Lung (tissue), 12 donors: ENCODE data around the gene DTL. TPM values are rescaled to one million over a fixed set of nuclear protein-coding genes. Genes with fewer than 3 reads are reported as not detected.
"Not testable (repeated sequence)": the region's sequence is repeated elsewhere in the genome, so short reads cannot be mapped to it uniquely, and the experiment has no call there.

Experiments
- ATAC-seq: fragments of 200-7000 bp; cut with Tn5 transposase; one replicate; pipeline ENCODE4 v1.9.1; 2020; ENCODE audit warnings: moderate number of reproducible peaks; ENCODE audit not compliant: insufficient read depth, low FRiP score
- DNase-seq, 3 donors: peaks; one replicate each; pipeline ENCODE4 v3.0.0-alpha.2; 2013 to 2017
- H3K27ac ChIP-seq, 2 donors: one replicate each; pipeline ENCODE4 v1.5.1; 2013; ENCODE audit warnings: mild to moderate bottlenecking in 2 of 2, moderate library complexity in 2 of 2, control low read depth in 1 of 2, inconsistent platforms in 1 of 2, low read depth in 1 of 2, low read length in 1 of 2
- H3K27me3 ChIP-seq, 3 donors: one replicate each; pipeline ENCODE4 v1.5.1; 2013; ENCODE audit warnings: low read length in 2 of 3; ENCODE audit not compliant: control insufficient read depth in 3 of 3, insufficient read depth in 3 of 3
- H3K36me3 ChIP-seq, 4 donors: one replicate each; pipeline ENCODE4 v1.5.1; 2013; ENCODE audit warnings: low read length in 4 of 4, mild to moderate bottlenecking in 1 of 4, moderate library complexity in 1 of 4; ENCODE audit not compliant: control insufficient read depth in 4 of 4, insufficient read depth in 4 of 4
- H3K4me1 ChIP-seq, 5 donors: one replicate each; pipeline ENCODE4 v1.5.1; 2013; ENCODE audit warnings: low read length in 5 of 5, mild to moderate bottlenecking in 2 of 5, moderate library complexity in 1 of 5; ENCODE audit not compliant: control insufficient read depth in 5 of 5, insufficient read depth in 5 of 5
- H3K4me3 ChIP-seq: one replicate; pipeline ENCODE4 v1.5.1; 2013; ENCODE audit warnings: mild to moderate bottlenecking, control low read depth, moderate library complexity
- H3K9ac ChIP-seq, 2 donors: one replicate each; pipeline ENCODE4 v1.5.1; 2013; ENCODE audit warnings: low read length in 2 of 2, control low read depth in 1 of 2; ENCODE audit not compliant: insufficient read depth in 1 of 2
- H3K9me3 ChIP-seq, 4 donors: one replicate each; pipeline ENCODE4 v1.5.1; 2013; ENCODE audit warnings: low read length in 3 of 4, mild to moderate bottlenecking in 1 of 4, moderate library complexity in 1 of 4; ENCODE audit not compliant: control insufficient read depth in 4 of 4, insufficient read depth in 3 of 4
- CTCF ChIP-seq: IDR thresholded peaks from 2 replicates; pipeline ENCODE4 v1.5.1; 2012; ENCODE audit warnings: mild to moderate bottlenecking; ENCODE audit errors: control extremely low read depth, extremely low read depth
- WGBS, 2 donors: extraction: QIAGEN DNeasy Blood & Tissue Kit; methylation state at CpG; one replicate each; pipeline ENCODE4 v1.1.7; 2013; 5-methylcytosine and 5-hydroxymethylcytosine counted together
- polyA plus RNA-seq, 2 donors: library from polyadenylated mRNA; stranded (reverse); fragments of 200-250 nt; gene quantifications; one replicate each; pipeline ENCODE4 v1.2.1, GENCODE V29; 2013
- total RNA-seq, 2 donors: library from RNA; depleted of rRNA in 1 of 2; stranded (reverse); fragments of >200 nt in 1 of 2; gene quantifications; one replicate each; pipeline ENCODE4 v1.2.1, GENCODE V29; 2014 to 2021
- donor health status: control.
- donor health status: control.
- donor health status: Bipolar disorder and iron deficiency.
- donor health status: healthy.
- donor health status: DM: yes; HTN: yes; CAD: no.

The DTL gene
- total and polyA plus RNA-seq, 4 donors, result 1.1 to 27.8 (median 3.4) TPM

GRCh38 chr1:212024469-212025149 lies 10.9 kb upstream of the DTL start:
- H3K36me3 ChIP-seq, result peaks cover 2 to 10% (median 6%) of the 10 kb centered on the region in 4 donors
- no peak for ATAC-seq
- 94 to 98% methylated on average over 3 of the region's 3 CpGs for WGBS, 2 donors
- no peak overlapping the region for H3K9ac ChIP-seq
- TF ChIP-seq CTCF, result no peak
- H3K4me3 ChIP-seq, result no peak overlapping the region
- no peaks in the 10 kb centered on the region for H3K27me3 ChIP-seq
- H3K4me1 ChIP-seq, result no peaks in the 10 kb centered on the region
- no peak for DNase-seq
- no peak overlapping the region for H3K27ac ChIP-seq
- H3K9me3 ChIP-seq, result no peaks in the 10 kb centered on the region

- DNase-seq, H3K4me3 ChIP-seq, H3K9me3 ChIP-seq, H3K4me1 ChIP-seq, H3K27me3 ChIP-seq, H3K27ac ChIP-seq, H3K9ac ChIP-seq: not testable (repeated sequence)
- WGBS, 2 donors, result 60 to 69% methylated on average over 10 of the region's 10 CpGs
- peak; percentile 53 for ATAC-seq
- peaks cover 0 to 10% (median 5%) of the 10 kb centered on the region in 4 donors for H3K36me3 ChIP-seq
Measured at GRCh38 chr1:212027727-212028126, 7.8 kb upstream of the DTL start.

GRCh38 chr1:212030936-212031528 lies 4.5 kb upstream of the DTL start:
- 80 to 93% methylated on average over 1 of the region's 1 CpG for WGBS, 2 donors
- peaks cover 0 to 14% (median 3%) of the 10 kb centered on the region in 5 donors for H3K4me1 ChIP-seq
- ATAC-seq (no peak), DNase-seq (no peak)
- no peaks in the 10 kb centered on the region for H3K27me3 ChIP-seq
- H3K36me3 ChIP-seq, result peaks cover 0 to 3% (median 0%) of the 10 kb centered on the region in 4 donors
- H3K9me3 ChIP-seq, result no peaks in the 10 kb centered on the region
- H3K27ac ChIP-seq, result peak overlapping the region in 1 of 2 donors; percentile 5
- TF ChIP-seq CTCF, result no peak
- no peak overlapping the region for H3K9ac ChIP-seq
- H3K4me3 ChIP-seq, result no peak overlapping the region

- Histone ChIP-seq H3K9me3 (no peaks in the 10 kb centered on the region), H3K9ac (peak overlapping the region in 1 of 2 donors; percentile 91), H3K4me3 (peak overlapping the region; percentile 60), H3K4me1 (peaks cover 0 to 33% (median 9%) of the 10 kb centered on the region in 5 donors), H3K36me3 (no peaks in the 10 kb centered on the region), H3K27me3 (no peaks in the 10 kb centered on the region), H3K27ac (peak overlapping the region; percentile 96 to 99)
- DNase-seq, result no peak
- no peak for TF ChIP-seq CTCF
- 2 to 5% methylated on average over 13 of the region's 13 CpGs for WGBS, 2 donors
- ATAC-seq, result peak; percentile 2
Measured at GRCh38 chr1:212034516-212035122, 929 bp upstream of the DTL start.
